ENCODE measurements around the gene PCDHA1.

DNA sequence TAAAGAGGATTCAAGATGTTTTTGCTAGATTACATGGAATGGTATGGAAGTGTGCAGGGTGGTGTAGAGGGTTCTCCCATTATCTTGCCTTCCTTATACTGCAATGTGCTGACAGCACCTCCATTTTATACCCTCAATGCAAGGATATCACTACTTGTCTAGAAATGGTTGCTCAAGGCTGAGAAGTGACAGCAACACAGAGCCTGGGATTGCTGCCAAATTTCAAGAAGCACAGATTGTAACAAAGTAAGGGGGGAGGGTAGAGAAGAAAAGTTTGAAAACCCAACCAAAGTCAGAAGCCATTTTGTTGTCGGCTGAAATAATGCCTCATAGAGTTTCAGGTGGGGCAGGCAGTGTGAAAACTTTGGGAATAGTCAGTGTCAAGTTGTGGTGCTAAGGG is 210.1 kb downstream of the PCDHA1 start:
- TF ChIP-seq, protein P1, sequence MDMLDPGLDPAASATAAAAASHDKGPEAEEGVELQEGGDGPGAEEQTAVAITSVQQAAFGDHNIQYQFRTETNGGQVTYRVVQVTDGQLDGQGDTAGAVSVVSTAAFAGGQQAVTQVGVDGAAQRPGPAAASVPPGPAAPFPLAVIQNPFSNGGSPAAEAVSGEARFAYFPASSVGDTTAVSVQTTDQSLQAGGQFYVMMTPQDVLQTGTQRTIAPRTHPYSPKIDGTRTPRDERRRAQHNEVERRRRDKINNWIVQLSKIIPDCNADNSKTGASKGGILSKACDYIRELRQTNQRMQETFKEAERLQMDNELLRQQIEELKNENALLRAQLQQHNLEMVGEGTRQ (IDR thresholded peaks at IDR 0.05; ENCODE audit: borderline replicate concordance, low read depth, low read length) = no peak
- TF ChIP-seq, protein P2, sequence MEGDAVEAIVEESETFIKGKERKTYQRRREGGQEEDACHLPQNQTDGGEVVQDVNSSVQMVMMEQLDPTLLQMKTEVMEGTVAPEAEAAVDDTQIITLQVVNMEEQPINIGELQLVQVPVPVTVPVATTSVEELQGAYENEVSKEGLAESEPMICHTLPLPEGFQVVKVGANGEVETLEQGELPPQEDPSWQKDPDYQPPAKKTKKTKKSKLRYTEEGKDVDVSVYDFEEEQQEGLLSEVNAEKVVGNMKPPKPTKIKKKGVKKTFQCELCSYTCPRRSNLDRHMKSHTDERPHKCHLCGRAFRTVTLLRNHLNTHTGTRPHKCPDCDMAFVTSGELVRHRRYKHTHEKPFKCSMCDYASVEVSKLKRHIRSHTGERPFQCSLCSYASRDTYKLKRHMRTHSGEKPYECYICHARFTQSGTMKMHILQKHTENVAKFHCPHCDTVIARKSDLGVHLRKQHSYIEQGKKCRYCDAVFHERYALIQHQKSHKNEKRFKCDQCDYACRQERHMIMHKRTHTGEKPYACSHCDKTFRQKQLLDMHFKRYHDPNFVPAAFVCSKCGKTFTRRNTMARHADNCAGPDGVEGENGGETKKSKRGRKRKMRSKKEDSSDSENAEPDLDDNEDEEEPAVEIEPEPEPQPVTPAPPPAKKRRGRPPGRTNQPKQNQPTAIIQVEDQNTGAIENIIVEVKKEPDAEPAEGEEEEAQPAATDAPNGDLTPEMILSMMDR (IDR thresholded peaks at IDR 0.05) = no peak
- TF ChIP-seq RAD21 (IDR thresholded peaks at IDR 0.05; ENCODE audit: low read length) = no peak
